Mesendoderm (in vitro differentiated cells): Measurements from ENCODE around the gene INPP5E. TPM values are rescaled to one million over a fixed set of nuclear protein-coding genes. Genes with fewer than 3 reads are reported as not detected.

Experiments
- DNase-seq: peaks from one replicate; pipeline ENCODE4 v3.0.0; 2013
- H2AK5ac ChIP-seq: 2 replicates; pipeline ENCODE4 v1.6.1; 2013; ENCODE audit warnings: low read length, inconsistent platforms
- H2BK120ac ChIP-seq: 2 replicates; pipeline ENCODE4 v1.6.1; 2013; ENCODE audit warnings: low read depth, mild to moderate bottlenecking, low read length, moderate library complexity, mixed read lengths
- H2BK15ac ChIP-seq: replicated peaks from 2 replicates; pipeline ENCODE4 v1.6.1; 2013; ENCODE audit warnings: low read depth, mild to moderate bottlenecking, moderate library complexity
- H2BK5ac ChIP-seq: 2 replicates; pipeline ENCODE4 v1.6.1; 2013; ENCODE audit warnings: low read length, inconsistent platforms
- H3K18ac ChIP-seq: 2 replicates; pipeline ENCODE4 v1.6.1; 2013; ENCODE audit warnings: mild to moderate bottlenecking, low read length, mixed read lengths
- H3K23ac ChIP-seq: one replicate; pipeline ENCODE4 v1.6.1; 2013; ENCODE audit warnings: low read length
- H3K27ac ChIP-seq: 2 replicates; pipeline ENCODE4 v1.5.1; 2013; ENCODE audit warnings: low read depth, mild to moderate bottlenecking, inconsistent platforms, low read length, moderate library complexity
- H3K27me3 ChIP-seq: 2 replicates; pipeline ENCODE4 v1.6.1; 2013; ENCODE audit warnings: low read length, control low read depth, mild to moderate bottlenecking, inconsistent platforms; ENCODE audit not compliant: insufficient read depth, poor library complexity
- H3K36me3 ChIP-seq: 2 replicates; pipeline ENCODE4 v1.6.1; 2013; ENCODE audit warnings: low read length, inconsistent platforms; ENCODE audit not compliant: control insufficient read depth, insufficient read depth
- H3K4ac ChIP-seq: one replicate; pipeline ENCODE4 v1.6.1; 2013; ENCODE audit warnings: low read depth, mild to moderate bottlenecking, low read length, moderate library complexity
- H3K4me1 ChIP-seq: 2 replicates; pipeline ENCODE4 v1.6.1; 2013; ENCODE audit warnings: low read depth, low read length, inconsistent platforms; ENCODE audit not compliant: control insufficient read depth
- H3K4me2 ChIP-seq: 2 replicates; pipeline ENCODE4 v1.6.1; 2013; ENCODE audit warnings: low read length
- H3K4me3 ChIP-seq: 2 replicates; pipeline ENCODE4 v1.5.1; 2013; ENCODE audit warnings: mild to moderate bottlenecking, low read length
- H3K56ac ChIP-seq: one replicate; pipeline ENCODE4 v1.6.1; 2013; ENCODE audit warnings: low read length
- H3K79me1 ChIP-seq: 2 replicates; pipeline ENCODE4 v1.6.1; 2013; ENCODE audit warnings: low read length, inconsistent platforms
- H3K79me2 ChIP-seq: 2 replicates; pipeline ENCODE4 v1.6.1; 2013; ENCODE audit warnings: mild to moderate bottlenecking, low read length; ENCODE audit not compliant: control insufficient read depth, insufficient read depth
- H3K9ac ChIP-seq: 2 replicates; pipeline ENCODE4 v1.6.1; 2013; ENCODE audit warnings: low read length, inconsistent platforms
- H4K5ac ChIP-seq: one replicate; pipeline ENCODE4 v1.6.1; 2013; ENCODE audit warnings: low read length
- H4K8ac ChIP-seq: one replicate; pipeline ENCODE4 v1.6.1; 2013; ENCODE audit warnings: low read depth, mild to moderate bottlenecking, control low read depth, low read length, moderate library complexity
- WGBS: extraction: QIAGEN DNeasy Blood & Tissue Kit; methylation state at CpG from one replicate; pipeline ENCODE4 v1.1.7; 2013; ENCODE audit warnings: low lambda C conversion rate, missing lambda C conversion rate; ENCODE audit not compliant: insufficient coverage; ENCODE audit errors: extremely low coverage; 5-methylcytosine and 5-hydroxymethylcytosine counted together
- polyA plus RNA-seq, 2 experiments: library from polyadenylated mRNA; stranded (reverse); fragments of 200-250 nt; gene quantifications; one replicate each; pipeline ENCODE4 v1.2.3, GENCODE V29; 2013

Gene INPP5E
- 7.3 TPM for polyA plus RNA-seq (2013, experiment 1 of 2)
- polyA plus RNA-seq (2013, experiment 2 of 2) = 7.3 TPM

DNA sequence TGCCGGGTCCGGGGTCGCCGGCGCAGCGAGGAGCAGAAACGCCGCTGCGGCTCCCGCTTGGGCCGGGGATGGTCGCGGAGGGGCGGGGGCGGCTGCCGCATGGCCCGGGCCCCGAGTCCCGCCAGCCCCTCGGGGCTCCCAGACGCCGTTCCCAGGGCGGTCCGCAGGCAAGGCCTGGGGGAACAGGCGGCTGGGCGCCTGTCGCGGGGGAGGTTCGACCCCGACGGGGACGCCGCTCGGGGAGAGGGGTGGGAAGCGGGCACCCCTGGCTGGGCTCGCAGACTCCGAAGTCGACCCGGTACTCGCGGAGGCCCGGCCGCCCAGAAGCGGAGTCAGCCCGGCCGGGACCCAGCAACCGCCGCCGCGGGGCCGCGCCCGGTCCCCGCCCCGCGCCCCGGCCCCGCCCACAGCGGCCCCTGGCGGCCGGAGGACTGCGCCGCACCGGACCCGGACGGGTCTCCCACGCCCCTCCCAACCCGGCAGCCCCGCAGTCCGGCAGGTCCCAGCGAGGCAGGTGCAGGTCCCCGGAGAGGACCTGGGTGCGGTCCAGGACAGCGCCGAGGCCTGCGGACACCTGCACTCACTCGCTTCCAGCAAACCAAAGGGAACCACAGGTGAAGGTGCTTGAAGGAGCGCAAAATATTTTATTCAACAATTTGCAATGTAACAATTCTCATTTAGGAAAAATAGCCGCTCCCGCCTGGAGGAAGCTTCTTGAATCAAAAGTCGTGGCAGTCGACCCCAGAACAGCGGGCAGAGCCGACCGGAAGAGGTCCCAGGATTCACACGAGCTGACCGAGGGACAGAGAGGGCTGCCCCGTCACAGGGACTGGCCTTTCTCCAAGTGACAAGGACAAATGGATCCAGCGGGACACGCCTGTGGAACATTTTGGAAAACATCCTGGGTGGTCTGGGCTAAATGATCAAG is at the start of gene INPP5E:
Gene INPP5E (minus strand): TSS at position 365 of the 928 bp plus-strand sequence. CDS start 426 bp downstream, outside the sequence.
- Histone ChIP-seq H3K27ac (peak within 1 kb of the TSS; percentile 31), H4K5ac (no peak within 1 kb of the TSS), H3K18ac (peak within 1 kb of the TSS; percentile 43), H2BK5ac (no peak within 1 kb of the TSS), H3K23ac (peak within 1 kb of the TSS; percentile 66), H2AK5ac (no peak within 1 kb of the TSS), H3K36me3 (peaks cover 2% of the 10 kb centered on the region), H2BK15ac (no peak within 1 kb of the TSS), H4K8ac (peak within 1 kb of the TSS; percentile 39), H3K27me3 (no peaks in the 10 kb centered on the region), H3K4me2 (peak within 1 kb of the TSS; percentile 88), H3K9ac (peak within 1 kb of the TSS; percentile 89), H3K56ac (peak within 1 kb of the TSS; percentile 96), H3K79me2 (peaks cover 6% of the 10 kb centered on the region), H3K4me3 (peak within 1 kb of the TSS; percentile 85), H3K4me1 (no peaks in the 10 kb centered on the region), H3K4ac (peak within 1 kb of the TSS; percentile 72), H3K79me1 (peaks cover 8% of the 10 kb centered on the region), H2BK120ac (no peak within 1 kb of the TSS)
- WGBS = no CpG with 5 or more reads among the region's 90 CpGs
- DNase-seq = peak; percentile 74

DNA sequence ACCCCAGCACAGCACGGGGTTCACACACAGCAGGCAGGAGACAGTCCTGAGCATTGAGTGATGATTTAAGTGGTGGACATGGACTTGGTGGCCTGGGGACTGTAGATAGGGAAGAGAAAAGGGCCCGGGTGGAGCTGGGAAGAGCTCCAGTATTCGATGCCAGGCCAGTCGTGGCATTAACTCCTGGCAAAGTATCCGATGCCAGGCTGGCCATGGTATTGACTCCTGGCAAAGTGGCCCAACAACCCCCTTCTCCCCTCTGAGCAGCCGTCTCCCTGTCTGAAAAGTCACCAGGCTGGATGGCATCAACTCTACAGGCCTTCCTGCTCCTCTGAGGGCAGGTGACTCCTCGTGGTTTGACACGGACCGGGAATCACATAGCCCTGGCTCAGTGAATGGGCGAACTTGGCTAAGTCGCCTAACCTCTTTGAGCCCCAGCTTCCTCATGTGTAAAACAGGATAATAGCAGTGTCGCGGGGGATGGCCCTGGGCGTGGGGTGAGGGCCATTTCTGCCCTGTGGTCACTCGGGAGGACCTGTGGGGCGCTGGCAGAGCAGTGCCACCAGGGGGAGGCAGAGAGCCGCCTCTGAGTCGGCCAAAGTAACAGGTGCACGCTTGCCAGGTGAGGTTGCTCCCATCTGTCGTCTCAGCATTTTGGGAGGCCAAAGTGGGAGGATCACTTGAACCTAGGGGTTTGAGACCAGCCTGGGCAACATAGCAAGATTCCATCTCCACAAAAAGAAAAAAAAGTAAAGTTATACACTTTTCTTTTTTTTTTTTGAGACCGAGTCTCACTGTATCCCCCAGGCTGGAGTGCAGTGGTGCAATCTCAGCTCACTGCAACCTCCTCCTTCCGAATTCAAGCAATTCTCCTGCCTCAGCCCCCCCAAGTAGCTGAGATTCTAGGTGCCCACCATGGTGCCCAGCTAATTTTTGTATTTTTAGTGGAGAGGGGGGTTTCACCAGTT is 48.9 kb upstream of the INPP5E start:
- H3K4ac ChIP-seq = no peak overlapping the region
- H3K79me2 ChIP-seq = no peaks in the 10 kb centered on the region
- H3K27me3 ChIP-seq = no peaks in the 10 kb centered on the region
- H2BK15ac ChIP-seq = no peak overlapping the region
- H3K4me2 ChIP-seq = no peak overlapping the region
- H3K18ac ChIP-seq = no peak overlapping the region
- H3K23ac ChIP-seq = no peak overlapping the region
- no peaks in the 10 kb centered on the region for H3K4me1 ChIP-seq
- peak; percentile 57 for DNase-seq
- H3K56ac ChIP-seq = no peak overlapping the region
- no CpG with 5 or more reads among the region's 22 CpGs for WGBS
- H2BK120ac ChIP-seq = no peak overlapping the region
- H4K5ac ChIP-seq = no peak overlapping the region
- no peak overlapping the region for H3K9ac ChIP-seq
- no peak overlapping the region for H2AK5ac ChIP-seq
- H4K8ac ChIP-seq = no peak overlapping the region
- no peaks in the 10 kb centered on the region for H3K36me3 ChIP-seq
- no peaks in the 10 kb centered on the region for H3K79me1 ChIP-seq
- H3K4me3 ChIP-seq = no peak overlapping the region
- no peak overlapping the region for H3K27ac ChIP-seq
- no peak overlapping the region for H2BK5ac ChIP-seq

- H3K4me3 ChIP-seq = no peak overlapping the region
- no peak overlapping the region for H2BK15ac ChIP-seq
- no peak overlapping the region for H3K56ac ChIP-seq
- no peak overlapping the region for H3K27ac ChIP-seq
- H2AK5ac ChIP-seq = no peak overlapping the region
- no peaks in the 10 kb centered on the region for H3K36me3 ChIP-seq
- WGBS = no CpG with 5 or more reads among the region's 7 CpGs
- H3K9ac ChIP-seq = no peak overlapping the region
- H3K18ac ChIP-seq = no peak overlapping the region
- H3K79me1 ChIP-seq = no peaks in the 10 kb centered on the region
- H3K27me3 ChIP-seq = no peaks in the 10 kb centered on the region
- no peak overlapping the region for H3K23ac ChIP-seq
- H2BK5ac ChIP-seq = no peak overlapping the region
- peaks cover under 1% of the 10 kb centered on the region for H3K79me2 ChIP-seq
- H4K8ac ChIP-seq = no peak overlapping the region
- H3K4ac ChIP-seq = no peak overlapping the region
- H4K5ac ChIP-seq = no peak overlapping the region
- DNase-seq = no peak
- H3K4me1 ChIP-seq = no peaks in the 10 kb centered on the region
- no peak overlapping the region for H2BK120ac ChIP-seq
- no peak overlapping the region for H3K4me2 ChIP-seq
Measured at GRCh38 chr9:136487672-136488071, 48.0 kb upstream of the INPP5E start.

- Histone ChIP-seq H3K56ac (no peak overlapping the region), H3K79me1 (no peaks in the 10 kb centered on the region), H4K5ac (no peak overlapping the region), H3K4me2 (no peak overlapping the region), H4K8ac (no peak overlapping the region), H3K9ac (no peak overlapping the region), H3K4me1 (no peaks in the 10 kb centered on the region), H2BK120ac (no peak overlapping the region), H3K23ac (no peak overlapping the region), H3K18ac (no peak overlapping the region), H3K4me3 (no peak overlapping the region), H3K4ac (no peak overlapping the region), H3K36me3 (no peaks in the 10 kb centered on the region), H3K27ac (no peak overlapping the region), H2BK15ac (no peak overlapping the region), H2BK5ac (no peak overlapping the region), H3K27me3 (no peaks in the 10 kb centered on the region), H2AK5ac (no peak overlapping the region), H3K79me2 (peaks cover 7% of the 10 kb centered on the region)
- no peak for DNase-seq
- WGBS = no CpG with 5 or more reads among the region's 18 CpGs
Measured at GRCh38 chr9:136486823-136487620, 47.4 kb upstream of the INPP5E start.

GRCh38 chr9:136486131-136486530 is 46.5 kb upstream of the INPP5E start:
- no peak for DNase-seq
- Histone ChIP-seq H3K23ac (no peak overlapping the region), H3K36me3 (no peaks in the 10 kb centered on the region), H4K5ac (no peak overlapping the region), H2BK120ac (no peak overlapping the region), H3K79me2 (peaks cover 16% of the 10 kb centered on the region), H2AK5ac (no peak overlapping the region), H3K56ac (no peak overlapping the region), H3K4me3 (no peak overlapping the region), H3K4me2 (no peak overlapping the region), H3K27ac (no peak overlapping the region), H3K18ac (no peak overlapping the region), H3K9ac (no peak overlapping the region), H3K79me1 (peaks cover 2% of the 10 kb centered on the region), H2BK15ac (no peak overlapping the region), H2BK5ac (no peak overlapping the region), H3K27me3 (no peaks in the 10 kb centered on the region), H4K8ac (no peak overlapping the region), H3K4me1 (peaks cover 2% of the 10 kb centered on the region), H3K4ac (no peak overlapping the region)
- no CpG with 5 or more reads among the region's 7 CpGs for WGBS
